Ramos (cell line): ENCODE results near the gene FOXD2.

Source experiments
- in situ Hi-C: fragments of 300-500 bp; cut with MboI; formaldehyde crosslinking; loops from one replicate; pipeline ENCODE4 v1.14.3; 2022; ENCODE audit warnings: low sequenced_read_pairs; ENCODE audit not compliant: unreplicated experiment

FOXD2 gene

GRCh38 chr1:47459253-47459788 lies 21.5 kb downstream of the FOXD2 start:
- in situ Hi-C loops, result no loop called here

GRCh38 chr1:47460040-47460439 lies 22.2 kb downstream of the FOXD2 start:
- in situ Hi-C loops, result no loop called here

GRCh38 chr1:47460456-47460855 lies 22.6 kb downstream of the FOXD2 start:
- in situ Hi-C loops, result no loop called here

- in situ Hi-C loops, result no loop called here
Measured at GRCh38 chr1:47465605-47466004, 27.8 kb downstream of the FOXD2 start.

- in situ Hi-C loops, result no loop called here
Measured at GRCh38 chr1:47468709-47469389, 31.0 kb downstream of the FOXD2 start.

DNA sequence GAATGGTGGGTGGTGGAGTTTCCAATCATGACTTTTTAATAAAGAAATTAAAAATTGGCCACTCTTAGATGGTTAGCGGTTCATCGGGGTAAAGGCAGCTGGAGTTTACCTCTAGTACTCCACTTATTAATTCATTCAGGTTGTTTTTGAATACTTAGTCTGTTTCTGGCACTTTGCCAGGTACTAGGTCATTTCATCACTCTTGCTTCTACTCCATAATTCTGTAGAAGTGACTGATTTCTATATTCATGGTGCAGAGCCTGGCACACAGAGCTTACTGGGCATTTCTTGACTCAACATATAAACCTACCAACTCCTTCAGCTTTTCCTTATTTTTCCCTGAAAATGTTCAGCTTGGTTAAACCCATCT lies 31.5 kb downstream of the FOXD2 start:
- in situ Hi-C loops, result no loop called here

- in situ Hi-C loops, result no loop called here
Measured at GRCh38 chr1:47469910-47470309, 32.1 kb downstream of the FOXD2 start.

- in situ Hi-C loops, result no loop called here
Measured at GRCh38 chr1:47471163-47471562, 33.3 kb downstream of the FOXD2 start.

DNA sequence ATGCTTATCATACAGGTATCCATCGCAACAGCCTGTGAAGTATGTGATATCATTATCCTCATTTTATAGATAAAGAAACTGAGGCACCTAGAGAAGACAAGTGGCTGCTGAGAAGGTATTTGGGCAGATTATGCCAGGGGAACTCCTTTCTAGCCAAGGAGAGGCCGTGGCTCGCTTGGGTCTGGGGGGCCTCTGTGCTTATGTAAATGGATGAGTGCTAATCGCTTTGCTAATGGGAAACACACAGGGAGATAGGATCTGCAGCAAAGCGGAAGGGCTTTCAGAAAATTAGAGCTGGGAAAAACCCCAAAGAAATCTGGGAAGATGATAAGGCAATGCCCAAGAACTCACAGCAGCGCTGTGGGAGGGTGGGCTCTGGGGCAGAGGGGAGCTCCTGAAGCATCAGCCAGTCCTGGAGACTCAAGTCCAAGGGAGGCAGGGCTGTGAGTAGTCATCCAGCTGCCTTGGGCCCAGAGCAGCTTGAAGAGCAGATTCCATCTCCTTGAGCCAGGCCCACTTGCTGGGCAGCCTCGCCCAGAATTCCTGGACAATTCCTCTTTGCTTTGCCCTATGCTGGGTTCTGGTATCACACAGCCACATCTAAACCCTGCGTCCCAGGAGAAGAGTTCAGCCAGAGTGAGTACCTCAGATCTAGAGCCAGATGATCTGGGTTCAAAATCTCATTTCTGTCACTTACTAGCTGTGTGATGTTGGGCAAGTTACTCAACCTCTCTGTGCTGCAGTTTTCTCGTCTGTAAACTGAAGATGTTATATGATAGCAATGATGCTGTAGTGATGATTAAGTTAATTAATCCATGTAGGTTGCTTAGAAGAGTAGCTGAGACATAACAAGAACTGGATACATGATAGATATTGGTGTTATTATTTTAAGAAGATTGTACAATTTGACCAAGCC lies 36.7 kb downstream of the FOXD2 start:
- in situ Hi-C loops, result no loop called here

GRCh38 chr1:47477595-47478080 lies 39.8 kb downstream of the FOXD2 start:
- in situ Hi-C loops, result no loop called here

GRCh38 chr1:47478090-47478489 lies 40.2 kb downstream of the FOXD2 start:
- in situ Hi-C loops, result no loop called here

DNA sequence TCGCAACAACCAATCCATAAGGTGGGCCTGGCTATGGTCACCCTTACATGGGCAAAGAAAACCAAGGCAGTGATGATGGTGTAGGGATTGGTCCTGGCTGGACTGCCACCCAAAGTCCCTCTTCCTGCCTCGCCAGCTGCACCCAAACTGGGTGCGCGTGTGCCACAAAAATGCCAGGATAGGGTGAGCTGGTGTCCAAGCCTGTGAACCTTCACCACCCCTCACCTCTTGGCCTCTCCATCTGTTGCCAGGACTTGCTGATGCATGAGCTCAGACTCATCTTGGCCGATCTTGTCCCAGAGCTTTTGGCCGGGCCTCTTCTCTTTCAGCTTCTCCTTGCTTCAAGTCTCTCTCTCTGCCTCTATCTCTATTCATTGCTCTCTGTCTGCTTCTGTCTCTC lies 41.8 kb downstream of the FOXD2 start:
- in situ Hi-C loops, result no loop called here

GRCh38 chr1:47481936-47482335 lies 44.1 kb downstream of the FOXD2 start:
- in situ Hi-C loops, result no loop called here

GRCh38 chr1:47482786-47483185 lies 44.9 kb downstream of the FOXD2 start:
- in situ Hi-C loops, result no loop called here

DNA sequence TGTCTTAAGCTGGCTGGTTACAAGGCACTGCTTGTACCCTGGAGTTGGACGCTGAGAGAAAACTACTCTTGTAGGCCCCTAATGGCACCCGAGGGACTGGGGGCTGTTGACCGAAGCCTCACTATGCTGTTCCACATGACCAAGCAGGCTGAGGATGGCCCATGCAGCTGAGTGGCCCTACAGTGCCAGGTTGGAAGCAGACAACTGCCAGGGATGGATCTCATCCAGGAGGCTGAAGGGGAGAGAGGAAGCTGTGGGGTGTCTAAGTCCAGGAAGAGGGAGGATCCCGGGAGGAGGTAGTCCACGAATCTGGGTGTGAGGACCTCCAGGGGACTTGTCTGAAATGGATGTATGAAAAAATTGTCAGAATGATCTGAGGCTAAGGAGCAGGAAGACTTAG lies 45.8 kb downstream of the FOXD2 start:
- in situ Hi-C loops, result no loop called here

- in situ Hi-C loops, result no loop called here
Measured at GRCh38 chr1:47485817-47486216, 48.0 kb downstream of the FOXD2 start.

DNA sequence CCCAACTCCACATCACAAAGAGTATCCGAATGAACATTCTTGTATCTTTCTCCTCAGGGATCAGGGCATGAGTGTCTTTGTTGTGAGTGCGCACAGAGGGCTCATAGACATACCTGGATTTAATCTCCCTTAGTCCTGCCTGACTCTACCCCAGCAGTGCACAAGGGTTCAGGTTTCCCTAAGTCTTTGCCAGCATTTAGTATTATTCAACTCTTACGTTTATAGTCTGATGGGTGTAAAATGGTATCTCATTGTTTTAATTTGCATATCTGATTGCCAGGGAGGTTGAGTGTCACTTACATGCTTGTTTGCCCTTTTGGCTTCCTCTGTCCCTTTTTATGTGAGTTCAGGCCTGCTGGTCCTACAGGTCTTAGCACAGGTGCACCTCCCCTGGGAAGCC lies 49.5 kb downstream of the FOXD2 start:
- in situ Hi-C loops, result no loop called here

DNA sequence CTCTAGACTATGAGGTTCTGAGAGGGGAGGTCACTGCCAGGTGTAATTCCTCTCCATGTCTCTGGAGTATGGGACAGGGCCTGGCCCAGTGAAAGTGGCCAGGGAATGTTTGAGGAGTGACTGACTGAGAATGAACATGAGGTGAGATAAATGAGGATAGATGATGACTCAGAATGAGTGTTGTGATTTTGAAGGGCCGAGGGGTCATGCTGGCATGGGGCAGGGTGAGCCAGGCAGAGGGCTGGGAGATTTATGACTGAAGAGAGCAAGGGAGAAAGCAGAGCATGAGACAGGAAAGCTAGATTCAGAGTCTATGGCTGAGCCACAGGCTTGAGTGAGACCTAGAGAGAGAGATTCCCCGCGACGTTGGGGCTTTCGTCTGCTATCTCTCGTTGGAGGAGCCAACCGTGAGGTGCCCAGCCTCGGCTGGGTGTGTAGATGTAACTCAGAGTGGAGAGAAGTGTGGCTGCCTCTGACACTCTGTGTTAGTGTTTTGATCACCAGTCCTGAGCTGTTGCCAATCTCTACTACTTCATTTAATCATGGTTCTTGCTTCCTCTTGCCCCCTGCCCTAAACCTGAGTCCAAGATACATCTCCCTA lies 50.1 kb downstream of the FOXD2 start:
- in situ Hi-C loops, result no loop called here
